Measurements from ENCODE around the gene ACAP1.

Gene ACAP1

GRCh38 chr17:7311110-7311705 is 25.1 kb upstream of the ACAP1 start:
- no peak for DNase-seq (ENCODE audit: low spot score)
- in situ Hi-C loops (cut with MboI; ENCODE audit: low sequenced_read_pairs, unreplicated experiment): no loop called here
- TF ChIP-seq, protein P1, sequence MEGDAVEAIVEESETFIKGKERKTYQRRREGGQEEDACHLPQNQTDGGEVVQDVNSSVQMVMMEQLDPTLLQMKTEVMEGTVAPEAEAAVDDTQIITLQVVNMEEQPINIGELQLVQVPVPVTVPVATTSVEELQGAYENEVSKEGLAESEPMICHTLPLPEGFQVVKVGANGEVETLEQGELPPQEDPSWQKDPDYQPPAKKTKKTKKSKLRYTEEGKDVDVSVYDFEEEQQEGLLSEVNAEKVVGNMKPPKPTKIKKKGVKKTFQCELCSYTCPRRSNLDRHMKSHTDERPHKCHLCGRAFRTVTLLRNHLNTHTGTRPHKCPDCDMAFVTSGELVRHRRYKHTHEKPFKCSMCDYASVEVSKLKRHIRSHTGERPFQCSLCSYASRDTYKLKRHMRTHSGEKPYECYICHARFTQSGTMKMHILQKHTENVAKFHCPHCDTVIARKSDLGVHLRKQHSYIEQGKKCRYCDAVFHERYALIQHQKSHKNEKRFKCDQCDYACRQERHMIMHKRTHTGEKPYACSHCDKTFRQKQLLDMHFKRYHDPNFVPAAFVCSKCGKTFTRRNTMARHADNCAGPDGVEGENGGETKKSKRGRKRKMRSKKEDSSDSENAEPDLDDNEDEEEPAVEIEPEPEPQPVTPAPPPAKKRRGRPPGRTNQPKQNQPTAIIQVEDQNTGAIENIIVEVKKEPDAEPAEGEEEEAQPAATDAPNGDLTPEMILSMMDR (IDR thresholded peaks at IDR 0.05; ENCODE audit: borderline replicate concordance, control extremely low read depth, extremely low read depth, insufficient read depth, missing control alignments): no peak

DNA sequence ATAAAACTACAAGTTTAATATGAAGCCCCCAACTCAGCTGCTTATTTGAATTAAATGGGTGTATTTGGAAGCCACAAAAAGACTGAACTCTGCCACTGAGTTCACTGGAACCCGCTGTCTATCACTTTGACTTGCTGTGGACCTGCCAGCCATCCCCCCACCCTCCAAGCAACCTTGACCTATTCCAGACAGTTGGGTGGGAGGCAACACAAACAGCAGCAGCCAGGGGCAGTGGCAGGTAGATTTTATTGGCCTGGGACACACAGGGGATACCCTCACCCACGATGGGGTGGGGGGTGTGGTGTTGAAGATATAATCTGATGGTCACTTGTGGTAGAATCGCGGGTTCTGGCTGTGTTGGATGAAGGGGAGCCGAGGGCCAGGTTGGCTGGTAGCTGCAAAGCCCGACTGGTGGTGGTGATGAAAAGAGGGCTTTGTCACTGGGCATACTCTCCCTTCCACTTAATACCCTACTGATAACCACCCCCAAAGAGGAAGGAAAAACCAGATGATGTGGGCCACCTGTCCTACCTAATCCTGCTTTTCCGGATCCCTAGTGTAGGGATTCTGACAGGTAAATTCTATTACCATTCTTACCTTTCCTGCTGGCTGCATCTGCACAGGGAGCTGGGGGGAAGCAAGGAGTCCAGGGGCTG is 23.8 kb upstream of the ACAP1 start:
- in situ Hi-C loops (cut with MboI; ENCODE audit: low sequenced_read_pairs, unreplicated experiment): no loop called here
- TF ChIP-seq, protein P1 (IDR thresholded peaks at IDR 0.05; ENCODE audit: borderline replicate concordance, control extremely low read depth, extremely low read depth, insufficient read depth, missing control alignments): no peak
- DNase-seq (ENCODE audit: low spot score): no peak

GRCh38 chr17:7313088-7313889 is 23.0 kb upstream of the ACAP1 start:
- in situ Hi-C loops (cut with MboI; ENCODE audit: low sequenced_read_pairs, unreplicated experiment): no loop called here
- TF ChIP-seq, protein P1 (IDR thresholded peaks at IDR 0.05; ENCODE audit: borderline replicate concordance, control extremely low read depth, extremely low read depth, insufficient read depth, missing control alignments): no peak
- no peak for DNase-seq (ENCODE audit: low spot score)

GRCh38 chr17:7313890-7314718 is 22.2 kb upstream of the ACAP1 start:
- DNase-seq (ENCODE audit: low spot score): no peak
- in situ Hi-C loops (cut with MboI; ENCODE audit: low sequenced_read_pairs, unreplicated experiment): no loop called here

GRCh38 chr17:7314719-7315569 is 21.4 kb upstream of the ACAP1 start, which contains the start of gene GPS2:
Gene GPS2, minus strand, starts transcription at chr17:7315360. Its CDS starts 308 bp downstream, at chr17:7315052.
- peak; percentile 97 for DNase-seq (ENCODE audit: low spot score)
- TF ChIP-seq, protein P1 (IDR thresholded peaks at IDR 0.05; ENCODE audit: borderline replicate concordance, control extremely low read depth, extremely low read depth, insufficient read depth, missing control alignments): no peak
- in situ Hi-C loops (cut with MboI; ENCODE audit: low sequenced_read_pairs, unreplicated experiment): no loop called here

More at GRCh38 chr17:7313890-7314718, 22.2 kb upstream of the ACAP1 start:
- TF ChIP-seq, protein P1 (IDR thresholded peaks at IDR 0.05; ENCODE audit: borderline replicate concordance, control extremely low read depth, extremely low read depth, insufficient read depth, missing control alignments): no peak
